Measurements from ENCODE around the gene FGFR2. TPM values are rescaled to one million over a fixed set of nuclear protein-coding genes. Genes with fewer than 3 reads are reported as not detected.

The FGFR2 gene
- total RNA-seq, 2 donors from 2014 or later, result 56.0 to 78.1 TPM

DNA sequence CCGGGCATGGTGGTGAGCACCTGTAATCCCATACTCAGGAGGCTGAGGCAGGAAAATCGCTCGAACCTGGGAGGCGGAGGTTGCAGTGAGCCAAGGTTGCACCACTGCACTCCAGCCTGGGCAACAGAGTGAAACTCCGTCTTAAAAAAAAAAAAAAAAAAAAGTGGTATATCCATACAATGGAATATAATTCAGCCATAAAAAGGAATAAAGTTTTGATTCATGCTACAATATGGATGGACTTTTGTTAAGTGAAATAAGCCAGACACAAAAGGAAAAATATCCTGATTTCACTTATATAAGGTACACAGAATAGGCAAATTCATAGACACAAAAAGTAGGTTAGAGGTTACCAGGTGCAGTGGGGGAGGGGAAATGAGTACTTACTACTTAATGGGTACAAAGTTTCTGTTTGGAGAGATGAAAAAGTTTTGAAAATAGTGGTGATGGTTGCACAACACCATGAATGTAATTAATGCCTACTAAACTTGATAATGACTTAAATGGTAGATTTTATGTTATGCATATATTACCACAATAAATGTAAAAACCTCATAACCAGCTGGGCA lies 53.9 kb downstream of the FGFR2 start:
- 95% methylated on average over 5 of the region's 5 CpGs for WGBS, 2 donors
- no peaks in the 10 kb centered on the region for H3K9me3 ChIP-seq
- peak overlapping the region in 1 of 4 donors; percentile 69 for H3K27ac ChIP-seq
- intact Hi-C loops (cut with DNase I), result no loop called here
- ATAC-seq (no peak), DNase-seq (no peak)
- H3K4me1 ChIP-seq, result peaks cover 49% of the 10 kb centered on the region
- H3K27me3 ChIP-seq, result no peaks in the 10 kb centered on the region
- H3K4me3 ChIP-seq, result no peak overlapping the region
- no peak for TF ChIP-seq POLR2A (IDR thresholded peaks at IDR 0.05)
- no peak for TF ChIP-seq CTCF (IDR thresholded peaks at IDR 0.05)
- H3K36me3 ChIP-seq (replicated peaks in 1 of 2; ENCODE audit: insufficient read depth in 1 of 2, low read depth in 2 of 2), result no peaks in the 10 kb centered on the region

- H3K4me1 ChIP-seq, result peaks cover 50% of the 10 kb centered on the region
- peak overlapping the region in 3 of 4 donors; percentile 36 to 74 (median 69) for H3K27ac ChIP-seq
- intact Hi-C loops (cut with DNase I), result no loop called here
- ATAC-seq (no peak), DNase-seq (no peak)
- H3K36me3 ChIP-seq (replicated peaks in 1 of 2; ENCODE audit: insufficient read depth in 1 of 2, low read depth in 2 of 2), result no peaks in the 10 kb centered on the region
- H3K27me3 ChIP-seq, result no peaks in the 10 kb centered on the region
- TF ChIP-seq CTCF (IDR thresholded peaks at IDR 0.05) (no peak), POLR2A (IDR thresholded peaks at IDR 0.05) (no peak)
- WGBS, 2 donors, result 38 to 48% methylated on average over 7 of the region's 7 CpGs
- no peak overlapping the region for H3K4me3 ChIP-seq
- no peaks in the 10 kb centered on the region for H3K9me3 ChIP-seq
These were observed 54.7 kb downstream of the FGFR2 start for GRCh38 chr10:121543545-121543944.

DNA sequence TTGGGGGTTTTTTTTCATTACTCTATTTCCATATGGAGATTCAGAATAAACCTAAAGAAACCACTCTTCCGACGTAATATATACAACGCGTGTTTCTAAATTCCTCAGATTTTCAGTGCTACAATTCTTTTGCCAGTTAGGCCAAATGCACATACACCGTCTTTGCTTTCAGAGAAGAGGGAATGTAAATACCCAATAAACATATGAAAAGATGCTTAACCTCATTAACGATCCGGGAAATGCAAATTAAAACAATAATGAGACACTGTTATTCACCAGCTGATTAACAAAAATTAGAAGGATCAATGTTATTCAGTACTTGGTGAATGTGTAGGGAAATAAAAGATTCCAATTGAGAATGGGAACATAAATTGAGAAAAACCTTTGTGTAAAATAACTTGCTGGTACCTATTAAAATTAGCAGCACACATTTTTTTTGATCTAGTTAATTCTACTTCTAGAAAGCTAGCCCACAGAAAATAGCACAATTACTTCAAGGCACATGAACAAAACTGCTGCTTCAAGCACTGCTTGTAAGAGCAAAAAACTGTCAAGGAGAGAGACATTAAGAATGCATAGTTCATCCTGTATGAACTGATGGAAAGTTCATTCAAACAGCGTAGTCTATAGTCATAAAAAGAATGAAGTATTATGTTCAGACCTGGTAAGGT lies 56.7 kb downstream of the FGFR2 start:
- Histone ChIP-seq H3K27ac (peak overlapping the region in 3 of 4 donors; percentile 34 to 74 (median 69)), H3K27me3 (no peaks in the 10 kb centered on the region), H3K4me1 (peaks cover 50% of the 10 kb centered on the region), H3K9me3 (no peaks in the 10 kb centered on the region), H3K4me3 (no peak overlapping the region), H3K36me3 (replicated peaks in 1 of 2; ENCODE audit: insufficient read depth in 1 of 2, low read depth in 2 of 2) (no peaks in the 10 kb centered on the region)
- intact Hi-C loops (cut with DNase I), result no loop called here
- no peak for ATAC-seq
- WGBS, 2 donors, result 55 to 70% methylated on average over 8 of the region's 8 CpGs
- TF ChIP-seq CTCF (IDR thresholded peaks at IDR 0.05) (no peak), POLR2A (IDR thresholded peaks at IDR 0.05) (no peak)
- DNase-seq, result no peak

DNA sequence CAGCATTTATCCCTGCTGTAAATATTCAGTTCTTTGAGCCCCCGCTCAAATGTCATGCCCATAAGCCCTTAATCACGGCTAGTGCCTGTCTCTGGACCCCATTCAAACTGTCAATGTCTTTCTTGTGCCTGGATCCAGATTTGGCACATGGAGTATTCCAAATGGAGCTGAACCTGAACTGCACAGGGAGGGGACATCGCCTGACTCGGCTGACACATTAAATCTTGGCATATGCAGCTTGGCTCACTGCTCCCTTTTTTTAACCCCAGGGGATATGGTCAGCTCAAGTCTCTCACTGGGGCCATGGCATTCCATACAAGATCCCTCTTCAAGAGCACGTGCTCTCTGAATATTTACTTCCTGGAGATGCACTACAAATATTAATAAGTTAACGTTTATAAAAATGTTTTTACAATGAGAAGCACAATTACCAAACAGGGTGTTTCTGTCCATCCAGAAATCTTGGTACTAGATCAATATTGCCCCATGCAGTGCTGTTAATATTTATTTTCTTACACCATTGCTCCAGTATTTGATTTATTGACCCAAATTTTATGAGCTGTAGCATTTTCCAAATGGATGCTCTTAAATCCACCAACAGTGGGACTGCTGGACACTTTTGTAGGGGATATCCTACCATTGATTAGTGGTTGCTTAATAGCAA lies 57.4 kb downstream of the FGFR2 start:
- WGBS, 2 donors, result 43 to 64% methylated on average over 6 of the region's 6 CpGs
- no peaks in the 10 kb centered on the region for H3K9me3 ChIP-seq
- peak overlapping the region in 3 of 4 donors; percentile 34 to 74 (median 69) for H3K27ac ChIP-seq
- TF ChIP-seq CTCF (IDR thresholded peaks at IDR 0.05) (no peak), POLR2A (IDR thresholded peaks at IDR 0.05) (no peak)
- H3K27me3 ChIP-seq, result no peaks in the 10 kb centered on the region
- H3K4me1 ChIP-seq, result peaks cover 57% of the 10 kb centered on the region
- DNase-seq, result peak in 2 of 4 donors; percentile 45 to 56
- H3K36me3 ChIP-seq (replicated peaks in 1 of 2; ENCODE audit: insufficient read depth in 1 of 2, low read depth in 2 of 2), result no peaks in the 10 kb centered on the region
- H3K4me3 ChIP-seq, result no peak overlapping the region
- peak; percentile 82 for ATAC-seq
- intact Hi-C loops (cut with DNase I), result no loop called here
